ES-I3 (cell line): ENCODE results near the gene ZNF133.

Source experiments
- H3K36me3 ChIP-seq: 2 replicates; pipeline ENCODE4 v1.6.1; 2013; ENCODE audit warnings: mild to moderate bottlenecking, low read length, control low read depth, moderate library complexity; ENCODE audit not compliant: insufficient read depth
- H3K4me1 ChIP-seq: 2 replicates; pipeline ENCODE4 v1.6.1; 2013; ENCODE audit warnings: mild to moderate bottlenecking, control low read depth, low read length; ENCODE audit not compliant: insufficient read depth
- H3K9ac ChIP-seq: 2 replicates; pipeline ENCODE4 v1.6.1; 2013; ENCODE audit warnings: low read depth, mild to moderate bottlenecking, low read length, moderate library complexity
- H3K9me3 ChIP-seq: 2 replicates; pipeline ENCODE4 v1.6.1; 2013; ENCODE audit warnings: mild to moderate bottlenecking, low read length, moderate library complexity; ENCODE audit not compliant: control insufficient read depth, insufficient read depth

ZNF133 gene

DNA sequence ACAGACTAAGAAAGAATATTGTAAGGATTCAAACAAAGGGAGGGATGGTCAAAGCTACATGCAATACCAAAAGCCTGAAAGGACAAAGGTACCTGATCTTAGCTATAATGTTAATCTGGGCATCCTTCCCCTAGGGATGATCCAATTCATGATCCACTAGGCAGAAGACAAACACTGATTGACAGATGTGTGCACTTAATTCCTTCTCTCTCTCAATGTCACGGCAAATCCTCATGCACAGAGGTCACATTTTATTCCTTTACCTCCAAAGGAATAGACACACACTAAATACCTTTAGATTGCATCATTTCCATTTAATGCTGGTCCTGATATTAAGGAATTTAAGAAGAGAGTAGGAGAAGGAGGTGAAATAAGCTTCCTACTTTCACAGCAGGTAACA lies 73.4 kb downstream of the ZNF133 start:
- Histone ChIP-seq H3K9me3 (no peaks in the 10 kb centered on the region), H3K4me1 (no peaks in the 10 kb centered on the region), H3K9ac (no peak overlapping the region), H3K36me3 (no peaks in the 10 kb centered on the region)

DNA sequence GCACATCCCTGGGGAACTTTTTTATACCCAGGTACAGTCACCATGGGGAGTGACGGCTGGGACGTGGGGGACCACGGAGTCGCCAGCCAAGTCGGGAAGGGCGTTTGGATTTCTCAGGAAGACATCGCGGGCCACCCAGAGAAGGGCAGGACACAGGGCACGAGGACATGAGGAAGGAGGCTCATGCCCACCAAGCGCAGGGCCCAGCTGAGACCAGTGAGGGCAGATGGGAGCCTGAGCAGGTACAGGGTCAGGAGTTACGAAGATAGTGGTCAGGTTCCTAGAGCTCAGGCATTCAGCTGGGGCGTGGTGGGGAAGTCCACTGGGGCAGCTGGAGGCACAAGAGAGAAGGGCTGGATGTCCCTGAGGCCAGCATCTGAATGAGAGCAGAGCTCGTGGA lies 74.6 kb downstream of the ZNF133 start:
- H3K9ac ChIP-seq = no peak overlapping the region
- no peaks in the 10 kb centered on the region for H3K9me3 ChIP-seq
- no peaks in the 10 kb centered on the region for H3K36me3 ChIP-seq
- no peaks in the 10 kb centered on the region for H3K4me1 ChIP-seq

DNA sequence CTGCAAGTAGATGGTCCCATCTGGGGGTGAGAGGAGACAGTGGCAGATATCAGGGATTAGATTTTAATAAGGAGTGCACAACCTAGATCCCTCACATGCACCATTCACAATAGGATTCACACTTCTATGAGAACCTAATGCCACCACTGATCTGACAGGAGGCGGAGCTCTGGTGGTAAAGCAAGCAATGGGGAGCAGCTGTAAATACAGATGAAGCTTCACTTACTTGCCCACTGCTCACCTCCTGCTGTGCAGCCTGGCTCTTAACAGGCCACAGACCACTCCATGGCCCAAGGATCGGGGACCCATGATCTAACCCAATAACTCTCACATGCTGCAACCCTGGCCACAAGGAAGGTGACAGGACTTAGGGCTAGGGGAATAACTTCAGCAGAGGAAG lies 75.4 kb downstream of the ZNF133 start:
- no peaks in the 10 kb centered on the region for H3K4me1 ChIP-seq
- no peaks in the 10 kb centered on the region for H3K9me3 ChIP-seq
- no peak overlapping the region for H3K9ac ChIP-seq
- H3K36me3 ChIP-seq = no peaks in the 10 kb centered on the region

DNA sequence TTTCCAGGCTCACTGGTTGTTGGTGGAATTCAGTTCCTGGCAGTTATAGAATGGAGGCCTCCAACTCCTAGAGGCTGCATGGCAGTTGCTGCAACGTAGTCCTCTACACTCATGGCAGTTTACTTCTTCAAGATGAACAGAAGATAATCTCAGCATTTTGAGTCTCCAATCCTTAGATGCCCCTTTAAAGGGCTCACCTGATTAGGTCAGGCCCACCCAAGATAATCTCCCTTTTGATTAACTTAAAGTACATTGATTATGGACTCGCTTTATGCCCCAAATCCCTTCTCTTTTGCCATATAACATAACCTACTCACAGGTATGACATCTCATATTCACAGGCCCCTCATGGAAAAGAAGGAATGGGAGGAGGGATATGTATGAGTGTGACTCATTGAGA lies 76.4 kb downstream of the ZNF133 start:
- H3K9me3 ChIP-seq = no peaks in the 10 kb centered on the region
- no peak overlapping the region for H3K9ac ChIP-seq
- no peaks in the 10 kb centered on the region for H3K4me1 ChIP-seq
- H3K36me3 ChIP-seq = no peaks in the 10 kb centered on the region
